NCI-H526 (cell line): Measurements from ENCODE around the gene CSGALNACT2.
A peak's percentile ranks its signal among the peaks of the same experiment; 100 is the strongest.

Experiments used
- DNase-seq, 2 experiments: peaks; one replicate each; lab custom pipeline; 2025; lab: John Stamatoyannopoulos, UW

Gene CSGALNACT2

GRCh38 chr10:43202657-43203447 lies 64.6 kb downstream of the CSGALNACT2 start:
- peak in 1 of 2 experiments; percentile 52 for DNase-seq

GRCh38 chr10:43203448-43204041 lies 65.3 kb downstream of the CSGALNACT2 start:
- DNase-seq, result peak; percentile 17 to 76

GRCh38 chr10:43204042-43204942 lies 66.0 kb downstream of the CSGALNACT2 start:
- peak; percentile 1 to 38 for DNase-seq

- DNase-seq, result peak; percentile 47 to 68
Measured at GRCh38 chr10:43204943-43205671, 66.9 kb downstream of the CSGALNACT2 start.

DNA sequence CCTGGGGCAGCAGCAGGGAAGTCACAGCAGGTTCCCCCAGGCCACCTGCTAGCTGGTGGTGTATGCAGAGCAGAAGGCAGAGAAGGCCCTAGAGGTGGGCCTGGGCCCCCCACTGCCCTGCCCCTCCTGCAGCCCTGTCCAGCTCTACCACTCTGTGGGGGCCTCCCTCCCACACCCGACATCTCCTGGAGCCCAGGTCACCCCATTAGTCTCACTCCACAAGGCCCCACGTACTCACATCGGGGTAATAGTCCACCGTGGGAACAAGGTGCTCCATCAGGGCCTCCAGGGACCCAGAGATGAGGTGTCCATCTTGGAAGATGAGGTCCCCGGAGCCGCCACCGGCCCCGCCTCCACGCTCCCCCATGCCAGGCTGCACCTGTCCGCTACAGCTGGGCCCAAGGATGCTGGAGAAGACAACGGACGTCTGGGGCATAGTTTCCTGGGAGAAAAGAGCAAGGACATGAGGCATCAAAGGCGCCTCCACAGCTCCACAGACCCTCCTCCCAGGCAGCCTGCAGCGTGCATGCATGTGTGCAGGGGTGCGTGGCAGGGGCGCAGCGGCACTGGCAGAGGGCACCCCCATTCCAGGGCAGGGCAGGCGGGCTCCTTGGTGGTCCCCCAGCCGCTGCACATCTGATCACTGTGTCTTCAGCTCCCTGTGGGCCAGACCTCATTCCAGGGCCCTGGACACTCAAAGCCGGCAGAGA lies 67.6 kb downstream of the CSGALNACT2 start:
- no peak for DNase-seq

DNA sequence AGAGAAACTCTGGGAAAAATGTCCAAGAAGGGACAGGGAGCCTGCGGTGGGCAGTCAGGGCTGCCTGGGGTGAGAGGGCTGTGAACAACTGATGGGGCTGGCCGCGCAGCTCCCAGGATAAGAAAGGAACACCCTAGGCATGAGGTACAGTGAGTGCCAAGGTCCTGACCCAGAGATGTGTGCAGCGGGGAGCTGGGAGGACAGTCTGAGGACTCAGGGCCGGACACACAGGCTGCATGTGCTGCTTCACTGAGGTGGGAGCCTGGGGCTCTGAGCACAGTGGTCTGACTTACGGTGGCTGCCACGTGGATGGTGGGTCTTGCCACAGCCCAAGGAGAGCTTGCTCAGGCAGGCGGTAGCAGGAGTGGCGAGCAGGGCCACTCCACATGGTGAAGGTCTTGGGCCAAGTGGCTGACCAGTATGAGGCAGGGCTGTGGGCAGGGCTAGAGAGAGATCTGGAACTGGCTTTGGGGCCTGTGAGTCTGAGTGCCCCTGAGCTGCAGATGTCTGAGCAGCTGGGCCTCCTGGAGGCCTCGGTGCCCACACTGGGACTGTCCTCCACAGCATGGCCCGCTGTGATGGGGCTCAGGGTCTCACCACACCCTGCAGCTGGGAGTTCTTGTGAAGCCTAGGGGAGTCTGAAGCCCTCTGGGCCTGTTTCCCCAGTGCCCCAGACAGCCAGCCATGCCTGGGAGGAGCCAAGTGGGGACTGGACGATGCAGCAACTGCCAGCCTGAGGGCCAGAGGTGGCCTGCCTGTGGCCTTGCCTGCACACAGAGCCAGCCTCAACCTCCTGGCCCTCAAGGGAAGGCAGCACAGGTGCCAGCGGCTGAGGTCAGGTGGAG lies 68.4 kb downstream of the CSGALNACT2 start:
- no peak for DNase-seq

DNA sequence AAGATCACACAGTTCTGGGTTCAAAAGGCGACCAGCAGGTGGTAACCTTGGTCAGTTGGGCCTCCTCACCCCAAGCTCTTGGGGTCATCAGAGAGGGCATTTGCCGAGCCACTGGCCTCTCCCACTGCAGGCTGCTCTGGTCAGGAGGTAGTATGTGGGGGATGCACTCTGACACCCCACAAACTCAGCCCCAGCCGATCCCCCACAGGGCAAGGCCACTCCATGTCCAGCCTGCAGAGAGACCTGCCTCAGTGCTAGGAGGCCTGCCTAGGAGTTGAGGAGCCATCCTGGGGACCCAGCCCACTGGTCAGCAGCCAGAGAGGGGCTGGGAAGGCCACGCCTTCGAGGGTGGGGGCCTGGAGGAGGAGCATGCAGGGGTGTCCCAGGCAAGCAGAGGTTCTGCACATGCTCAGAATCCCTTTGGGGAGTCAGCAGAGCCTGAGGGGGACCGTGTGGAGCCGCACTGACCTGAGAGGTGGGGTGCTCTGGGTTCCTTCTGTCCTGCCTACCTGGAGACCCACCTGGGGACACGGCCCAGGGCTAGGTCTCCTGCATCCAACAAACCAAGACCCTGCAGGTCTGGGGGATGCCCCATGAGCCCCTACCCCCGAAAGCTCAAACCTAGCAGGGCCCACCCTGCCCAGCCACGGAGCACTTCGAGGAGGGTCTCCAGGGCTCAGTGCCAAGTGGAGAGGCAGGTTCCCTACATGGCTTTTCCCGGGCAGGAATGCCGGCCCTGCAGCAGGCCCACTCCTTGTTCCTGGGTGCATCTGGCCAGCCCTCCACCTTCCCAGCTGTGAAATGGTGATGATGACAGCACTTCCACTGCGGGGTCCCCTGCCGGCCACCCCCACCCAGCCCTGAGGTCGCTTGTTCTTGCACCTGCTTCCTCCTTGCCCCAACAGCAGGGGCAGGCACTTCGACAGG lies 70.2 kb downstream of the CSGALNACT2 start:
- no peak for DNase-seq

DNA sequence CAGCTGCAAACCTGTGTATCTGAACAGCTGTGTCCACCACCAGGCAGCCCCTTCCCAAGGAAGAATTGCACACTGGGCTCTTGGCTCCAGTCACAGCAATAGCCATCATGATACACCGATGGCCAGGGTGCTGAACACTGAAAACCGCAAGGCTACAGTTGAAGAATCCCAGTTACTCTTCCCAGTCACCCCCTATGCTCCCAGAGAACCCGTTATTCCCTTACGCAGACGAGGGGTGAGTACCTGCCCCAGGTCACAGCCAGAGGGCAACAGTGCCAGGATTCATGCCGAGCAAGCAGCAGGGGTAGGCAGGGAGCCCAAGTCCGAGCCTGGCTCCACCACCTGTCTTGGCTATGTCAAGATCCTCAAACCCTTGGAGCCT lies 70.8 kb downstream of the CSGALNACT2 start:
- DNase-seq, result no peak

- DNase-seq, result no peak
Measured at GRCh38 chr10:43209651-43210141, 71.5 kb downstream of the CSGALNACT2 start.

DNA sequence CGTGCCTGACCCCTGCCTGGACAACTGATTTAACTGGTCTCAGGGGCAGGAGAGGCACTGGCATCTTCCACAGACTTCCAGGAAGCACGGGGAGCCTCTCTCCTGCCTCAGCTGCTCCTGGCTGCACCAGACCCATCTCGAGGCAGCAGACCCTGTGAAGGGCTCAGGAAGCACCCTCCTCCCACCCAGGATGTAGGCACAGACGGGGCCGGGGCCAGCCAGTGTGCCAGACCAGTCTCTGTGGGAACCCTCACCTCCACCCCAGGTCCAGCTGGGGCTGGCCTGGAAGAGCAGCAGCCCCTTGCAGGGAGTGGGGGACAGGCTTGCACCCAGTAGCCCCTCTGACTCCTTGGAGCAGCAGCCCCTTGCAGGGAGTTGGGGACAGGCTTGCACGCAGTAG lies 72.3 kb downstream of the CSGALNACT2 start:
- DNase-seq, result no peak

DNA sequence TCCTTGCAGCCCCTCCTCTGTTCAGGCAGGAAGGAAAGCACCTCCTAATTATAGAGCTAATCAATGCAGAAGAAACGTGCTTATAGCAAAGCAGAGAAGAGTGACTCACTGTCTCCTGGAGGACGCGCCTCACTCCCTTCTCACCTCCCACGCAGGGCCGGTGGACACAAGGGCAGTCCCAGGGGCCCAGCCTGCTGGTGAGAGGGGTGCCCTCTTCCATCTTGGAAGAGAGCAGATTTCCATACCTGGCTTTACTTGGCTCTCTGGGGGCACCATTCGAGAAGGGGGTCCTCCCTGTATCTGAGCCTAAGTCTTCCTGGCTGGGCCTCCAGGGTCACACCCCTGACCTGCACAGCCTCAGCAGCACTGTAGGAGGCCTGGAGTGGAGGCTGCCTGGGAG lies 72.8 kb downstream of the CSGALNACT2 start:
- DNase-seq, result no peak

- no peak for DNase-seq
Measured at GRCh38 chr10:43211431-43212042, 73.3 kb downstream of the CSGALNACT2 start.

DNA sequence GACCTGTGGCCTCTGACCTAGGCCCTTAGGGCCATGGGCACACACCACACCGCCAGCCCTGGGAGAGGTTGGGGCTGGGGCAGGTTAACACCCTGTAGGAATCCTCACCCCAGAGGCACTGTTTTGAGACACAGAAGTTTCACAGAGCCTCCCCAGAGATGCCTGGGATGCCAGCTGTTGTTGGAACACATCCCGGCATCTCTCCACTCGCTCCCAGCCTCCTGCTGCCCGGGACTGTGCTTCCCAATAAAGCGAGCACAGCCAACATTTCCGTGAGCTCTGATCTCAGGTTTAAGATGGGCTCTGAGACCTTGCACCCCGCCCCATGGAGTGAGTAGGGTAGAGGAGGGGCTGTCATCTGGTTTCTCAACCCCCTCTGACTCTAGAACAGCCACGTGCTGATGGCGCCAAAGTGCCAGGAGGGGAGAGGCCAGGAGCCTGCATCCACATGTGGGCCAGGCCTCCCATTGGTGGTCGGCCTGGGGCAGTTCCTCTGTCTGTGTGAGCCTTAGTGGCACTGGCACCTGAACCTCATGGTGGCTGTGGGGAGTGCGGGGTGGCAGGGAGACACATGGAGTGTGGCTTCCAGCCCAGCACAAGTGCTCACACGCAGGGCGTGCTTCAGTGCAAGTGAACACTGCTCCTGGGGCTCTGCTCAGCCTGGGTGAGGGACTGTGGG lies 73.9 kb downstream of the CSGALNACT2 start:
- no peak for DNase-seq

DNA sequence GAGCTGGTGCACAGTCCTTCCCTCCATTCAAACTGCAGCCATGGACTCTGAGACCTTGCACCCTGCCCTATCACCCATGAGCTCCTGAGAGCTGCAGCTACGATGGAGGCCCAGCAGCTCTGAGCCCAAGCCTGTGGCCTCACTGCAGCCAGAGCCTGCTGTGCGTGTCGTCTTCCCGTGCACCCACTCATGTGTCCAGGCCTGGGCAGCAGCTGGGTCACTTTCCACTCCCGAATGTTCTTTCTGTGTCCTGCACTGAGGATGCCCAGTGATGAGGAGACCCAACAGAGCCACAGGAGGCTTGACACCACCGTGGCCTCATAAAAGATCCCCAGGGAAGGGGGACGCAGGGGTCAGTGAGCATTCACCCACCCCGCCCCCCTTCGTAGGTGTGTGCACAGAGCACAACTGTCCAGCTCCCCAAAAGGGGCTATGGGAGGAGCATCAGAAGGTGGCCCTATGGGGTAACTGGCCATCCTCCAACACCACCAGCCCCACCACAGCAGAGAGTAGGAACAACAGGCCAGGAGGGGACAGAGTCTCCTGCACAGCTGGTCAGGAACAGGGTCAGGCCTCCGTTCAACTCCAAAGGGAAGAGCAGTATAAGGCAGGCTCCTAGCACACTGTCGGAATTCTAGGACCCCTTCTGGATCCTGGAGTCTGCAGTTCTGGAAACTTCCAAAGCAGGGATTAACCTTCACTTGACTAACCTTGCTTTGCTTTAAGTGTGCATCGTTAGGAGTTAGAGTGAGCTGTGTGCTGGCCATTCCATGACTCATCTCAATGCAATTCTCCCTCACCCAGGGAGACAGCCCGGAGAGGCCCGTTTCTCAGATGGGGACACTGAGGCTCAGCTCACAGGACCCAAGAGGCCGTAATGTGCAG lies 76.1 kb downstream of the CSGALNACT2 start:
- DNase-seq, result no peak

GRCh38 chr10:43214956-43215561 lies 76.8 kb downstream of the CSGALNACT2 start:
- DNase-seq, result no peak

GRCh38 chr10:43215758-43216455 lies 77.7 kb downstream of the CSGALNACT2 start:
- no peak for DNase-seq
